DMS114 treated with DMSO at 0.1 percent for 48 hours (cell line): ENCODE measurements around the gene SYT1.

Experiments
- DNase-seq: peaks from one replicate; lab custom pipeline; 2025; ENCODE audit not compliant: unreplicated experiment; lab: John Stamatoyannopoulos, UW

SYT1 gene

DNA sequence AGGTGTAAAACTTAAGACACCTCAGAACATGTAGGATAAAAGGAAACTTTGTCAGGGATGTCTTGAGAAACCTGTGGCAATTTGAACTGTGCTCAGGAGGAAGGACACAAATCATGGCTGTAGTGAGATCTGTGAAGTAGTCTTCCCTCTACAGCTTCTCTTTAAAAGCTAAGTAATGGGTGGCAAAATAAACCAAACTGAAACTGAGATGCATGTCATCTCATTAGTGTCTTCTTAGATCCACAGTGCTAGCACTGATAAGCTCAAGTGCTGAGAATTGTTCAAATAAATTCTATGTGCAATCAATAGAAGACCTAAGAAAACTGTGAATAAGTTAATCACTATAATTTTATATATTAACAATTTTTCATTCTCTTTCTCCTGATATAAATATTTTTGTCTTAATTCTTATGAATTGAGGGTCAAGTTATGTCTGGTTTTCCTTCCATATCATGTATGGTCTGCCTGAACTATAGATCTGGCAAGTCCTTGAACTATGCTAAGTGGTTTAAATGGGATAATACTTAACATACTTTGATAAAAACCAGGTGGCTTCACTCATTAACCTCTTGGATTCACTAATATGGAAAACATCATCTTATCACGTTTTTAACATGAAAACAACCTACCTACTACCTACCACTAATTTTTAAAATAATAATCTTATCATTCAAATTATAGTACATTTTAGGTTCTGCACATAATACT is 27.2 kb downstream of the SYT1 start:
- no peak for DNase-seq

DNA sequence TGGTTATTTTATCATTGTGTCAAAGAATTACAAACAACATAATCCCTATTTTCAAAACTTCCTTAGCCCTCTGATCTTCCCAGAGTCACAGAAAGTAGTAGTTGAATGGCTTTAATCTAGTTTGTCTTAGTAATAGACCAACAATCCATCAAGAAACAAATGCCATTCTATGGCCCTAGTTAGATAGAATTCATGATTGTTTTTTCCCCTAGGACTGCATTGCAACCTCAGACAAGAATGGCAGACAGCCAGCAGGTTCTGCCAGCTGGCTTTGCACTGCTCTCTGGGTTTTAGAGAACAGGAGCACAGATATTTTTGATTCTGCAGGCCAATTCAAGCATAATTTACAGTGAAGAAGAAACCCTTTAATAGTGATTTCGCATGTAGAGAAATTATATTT is 33.8 kb downstream of the SYT1 start:
- DNase-seq: no peak

DNA sequence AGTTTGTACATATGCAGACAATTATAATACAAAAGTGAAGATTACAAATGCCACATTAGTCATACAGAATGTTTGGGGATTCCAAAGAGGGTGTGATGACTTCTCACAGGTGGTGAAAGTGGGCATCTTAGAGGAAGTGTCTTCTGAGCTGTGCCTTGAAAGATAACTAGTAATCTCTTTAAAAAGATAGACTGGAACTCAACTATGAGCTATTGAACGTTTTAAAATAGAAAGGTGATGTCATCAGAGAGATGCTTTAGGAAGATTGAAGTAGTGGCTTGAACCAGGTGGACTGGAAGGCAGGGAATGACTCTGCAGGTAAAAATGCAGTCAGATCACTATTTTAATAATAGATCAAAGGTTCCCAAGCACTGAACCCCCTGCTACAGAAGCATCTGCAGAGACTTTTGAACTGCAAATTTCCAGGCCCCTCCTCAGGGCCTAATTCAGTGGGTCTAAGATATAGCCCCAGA is 50.3 kb downstream of the SYT1 start:
- DNase-seq: no peak

DNA sequence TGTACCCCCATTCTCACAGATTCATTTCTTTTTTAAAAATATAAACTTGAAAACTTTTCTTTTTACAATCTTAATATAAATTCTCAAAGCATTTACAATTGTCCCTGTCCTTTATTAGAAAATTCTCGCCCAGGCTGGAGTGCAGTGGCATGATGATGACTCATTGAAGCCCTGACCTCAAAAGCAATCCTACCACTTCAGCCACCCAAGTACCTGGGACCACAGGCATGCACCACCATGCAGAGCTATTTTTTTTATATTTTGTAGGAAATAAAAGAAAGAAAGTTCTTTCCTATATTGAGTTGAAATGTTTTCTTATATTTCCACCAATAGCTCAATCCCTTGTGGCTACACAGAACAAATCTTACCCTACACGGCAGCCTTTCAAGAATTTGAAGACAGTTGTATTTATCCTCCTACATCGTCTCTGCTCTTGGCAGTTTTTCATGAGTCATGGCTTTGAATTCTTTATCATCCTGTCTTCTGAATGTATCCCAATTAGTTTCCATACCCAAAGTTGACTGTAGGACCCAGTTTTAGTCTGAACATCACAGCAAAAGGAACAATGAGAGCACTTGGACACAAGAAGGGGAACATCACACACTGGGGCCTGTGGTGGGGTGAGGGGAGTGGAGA is 52.4 kb downstream of the SYT1 start:
- DNase-seq: no peak

DNA sequence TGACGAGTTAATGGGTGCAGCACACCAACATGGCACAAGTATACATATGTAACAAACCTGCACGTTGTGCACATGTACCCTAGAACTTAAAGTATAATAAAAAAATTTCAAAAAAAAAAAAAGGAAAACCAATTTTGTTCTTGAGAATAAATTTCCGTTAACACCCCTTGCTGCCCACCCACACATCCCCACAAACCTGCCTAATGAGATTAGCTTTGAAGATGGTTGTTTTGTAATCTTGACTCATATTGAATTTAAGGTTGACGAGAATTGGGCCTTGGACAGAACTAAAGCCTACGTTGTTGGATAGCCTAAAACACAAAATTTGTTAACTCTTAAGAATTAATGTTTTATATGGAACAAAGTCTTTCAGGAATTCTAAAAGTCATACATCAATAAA is 52.9 kb downstream of the SYT1 start:
- no peak for DNase-seq

DNA sequence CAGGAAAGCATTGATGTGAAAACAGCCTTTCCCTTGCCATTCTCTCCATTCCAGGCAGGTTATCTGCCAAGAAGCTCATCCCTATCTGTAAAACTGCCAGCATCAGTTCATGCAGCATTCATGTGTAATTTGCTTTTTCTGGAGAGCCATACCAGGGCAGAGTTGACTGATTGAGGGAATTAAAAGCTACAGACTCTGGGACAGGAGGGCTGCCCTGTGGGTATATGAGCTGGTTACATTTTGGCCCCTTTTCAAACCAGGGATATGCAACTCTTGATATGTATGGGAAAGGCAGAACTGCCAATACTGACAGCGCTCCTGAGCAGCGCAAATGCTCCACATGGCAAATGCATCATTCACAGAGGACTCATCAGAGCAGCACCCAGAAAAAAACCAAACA is 53.7 kb downstream of the SYT1 start:
- DNase-seq: no peak

DNA sequence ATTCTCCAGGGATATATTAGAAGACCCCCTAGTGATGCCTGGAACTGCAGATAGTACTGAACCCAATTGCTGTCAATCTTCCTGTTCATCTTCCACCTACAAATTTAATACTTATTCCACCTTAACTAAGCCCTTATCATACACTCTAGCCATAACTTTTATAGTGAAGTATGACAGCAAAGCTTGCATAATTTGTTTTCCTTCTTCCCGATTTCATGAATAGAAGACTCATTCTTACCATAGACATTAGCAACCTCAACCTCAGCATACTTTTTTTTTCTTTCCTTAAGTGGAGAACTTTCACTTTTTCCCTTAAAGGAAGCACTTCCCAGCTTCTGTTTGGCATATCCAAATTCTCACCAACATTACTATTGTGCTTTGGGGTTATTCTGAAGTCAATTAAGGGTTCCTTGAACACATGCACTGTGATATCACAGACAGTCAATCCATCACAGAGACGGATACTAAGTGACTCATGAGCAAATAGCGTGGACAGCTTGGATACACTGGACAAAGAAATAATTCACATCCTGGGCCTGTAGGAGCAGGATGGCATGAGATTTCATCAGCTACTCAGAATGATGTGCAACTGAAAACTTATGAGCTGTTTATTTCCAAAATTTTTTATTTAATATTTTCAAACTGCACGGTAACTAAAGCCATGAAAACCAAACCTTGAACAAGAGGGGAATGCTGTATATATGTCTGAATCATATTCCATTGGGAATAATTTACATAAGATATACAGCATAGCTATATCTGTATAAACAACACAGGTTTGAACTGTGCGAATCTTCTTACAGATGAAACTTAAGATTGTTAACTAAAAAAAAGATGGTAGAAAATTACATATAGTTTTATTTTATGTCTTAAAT is 63.9 kb downstream of the SYT1 start:
- no peak for DNase-seq

DNA sequence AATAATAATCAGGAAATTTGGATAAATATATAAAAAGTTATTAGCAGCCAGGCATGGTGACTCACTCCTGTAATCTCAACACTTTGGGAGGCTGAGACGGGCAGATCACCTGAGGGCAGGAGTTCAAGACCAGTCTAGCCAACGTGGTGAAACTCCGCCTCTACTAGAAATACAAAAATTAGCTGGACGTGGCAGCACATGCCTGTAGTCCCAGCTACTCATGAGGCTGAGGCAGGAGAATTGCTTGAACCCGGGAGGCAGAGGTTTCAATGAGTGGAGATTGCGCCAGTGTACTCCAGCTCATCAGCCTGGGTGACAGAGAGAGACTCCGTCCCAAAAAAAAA is 64.5 kb downstream of the SYT1 start:
- no peak for DNase-seq

DNA sequence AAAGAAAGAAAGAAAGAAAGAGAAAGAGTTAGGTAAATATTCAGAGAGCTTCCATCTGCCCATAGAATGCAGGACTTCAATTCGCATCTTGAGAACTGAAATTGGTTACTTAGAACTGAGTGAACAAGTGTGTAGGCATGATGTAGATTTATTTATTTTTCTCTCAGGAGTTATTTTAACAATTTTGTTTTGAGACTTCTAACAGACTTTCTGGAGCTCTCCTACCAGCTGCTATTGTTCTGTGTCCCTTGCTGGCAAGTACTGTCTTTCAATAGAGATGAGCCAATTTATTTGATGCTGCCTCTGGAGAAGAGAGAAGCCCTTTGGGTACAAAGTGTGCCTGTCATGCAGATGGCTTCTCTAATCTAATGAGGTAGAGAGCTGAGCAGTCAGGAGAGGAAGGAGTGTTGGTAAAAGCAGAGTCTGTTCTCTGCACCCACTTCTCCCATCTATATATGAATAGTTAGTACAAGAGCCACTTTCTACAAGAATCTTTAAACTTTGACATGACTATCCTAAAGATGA is 67.0 kb downstream of the SYT1 start:
- no peak for DNase-seq

DNA sequence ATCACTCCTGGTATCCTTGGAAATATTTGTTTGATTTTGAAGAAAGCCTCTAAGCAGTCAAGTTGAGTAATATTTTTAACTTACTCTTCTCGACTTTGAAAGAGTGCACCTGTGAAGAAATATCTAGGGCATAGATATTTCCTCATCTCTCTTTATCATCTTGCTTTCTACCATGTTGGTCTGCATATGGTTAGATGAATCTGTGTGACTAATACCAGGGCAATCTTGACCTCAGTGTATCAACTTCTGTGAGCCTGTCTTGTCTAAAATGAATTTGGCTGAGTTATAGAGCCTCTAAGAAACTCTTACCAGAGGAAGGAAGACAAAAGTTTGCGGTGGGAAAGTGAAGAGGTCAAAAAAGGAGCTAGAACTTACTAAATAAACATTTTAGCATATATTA is 68.4 kb downstream of the SYT1 start:
- DNase-seq: no peak

DNA sequence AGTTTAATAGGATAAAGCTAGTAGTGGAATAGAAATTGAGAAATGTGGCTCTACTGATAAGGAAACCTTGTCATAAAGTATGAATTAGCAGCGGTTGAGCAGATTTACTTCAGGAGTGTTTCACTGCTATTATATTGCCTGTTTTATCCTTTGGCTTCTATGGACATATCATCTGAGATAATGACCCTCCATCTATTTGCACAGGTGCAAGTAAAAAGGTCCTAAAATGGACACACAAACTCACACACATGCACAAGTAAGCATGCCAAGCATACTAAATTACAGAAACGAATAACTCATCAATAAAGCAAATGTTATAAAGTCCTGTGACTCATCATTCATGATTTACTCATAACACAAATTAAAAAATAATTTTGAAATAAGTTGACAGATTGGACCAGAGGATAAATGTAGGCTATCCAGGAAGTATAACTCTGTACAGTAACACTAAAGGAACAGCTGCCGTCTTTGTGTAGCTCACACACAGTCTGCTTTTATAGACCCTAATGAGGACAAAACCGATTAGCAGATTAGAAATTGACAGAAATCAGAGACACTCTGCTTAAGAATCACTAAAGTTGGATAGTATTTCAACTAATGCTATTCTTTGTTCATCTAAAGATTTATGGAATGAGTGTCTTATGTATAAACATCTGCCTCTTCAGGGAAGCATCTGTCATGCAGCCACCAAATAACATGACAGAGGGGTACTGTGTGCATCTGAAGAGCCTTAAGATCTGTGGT is 73.9 kb downstream of the SYT1 start:
- DNase-seq: no peak

DNA sequence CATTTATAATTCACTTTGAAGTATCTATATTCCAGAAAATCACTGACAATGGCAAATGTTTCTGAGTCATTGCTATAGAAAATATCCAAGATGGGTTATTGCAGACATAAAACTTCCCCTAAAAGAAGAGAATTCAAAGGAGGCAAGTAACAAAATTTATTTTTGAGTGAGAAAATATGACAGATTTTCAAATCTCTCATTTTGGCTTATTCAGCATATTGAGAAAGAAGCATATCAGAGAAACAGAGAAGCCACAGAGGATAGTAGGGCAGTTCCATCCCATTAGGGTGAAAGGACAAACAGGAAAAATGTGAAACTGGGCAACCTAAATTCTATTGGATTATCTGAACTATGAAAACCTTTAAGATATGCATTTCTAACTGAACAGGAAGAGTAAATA is 85.0 kb downstream of the SYT1 start:
- DNase-seq: no peak

DNA sequence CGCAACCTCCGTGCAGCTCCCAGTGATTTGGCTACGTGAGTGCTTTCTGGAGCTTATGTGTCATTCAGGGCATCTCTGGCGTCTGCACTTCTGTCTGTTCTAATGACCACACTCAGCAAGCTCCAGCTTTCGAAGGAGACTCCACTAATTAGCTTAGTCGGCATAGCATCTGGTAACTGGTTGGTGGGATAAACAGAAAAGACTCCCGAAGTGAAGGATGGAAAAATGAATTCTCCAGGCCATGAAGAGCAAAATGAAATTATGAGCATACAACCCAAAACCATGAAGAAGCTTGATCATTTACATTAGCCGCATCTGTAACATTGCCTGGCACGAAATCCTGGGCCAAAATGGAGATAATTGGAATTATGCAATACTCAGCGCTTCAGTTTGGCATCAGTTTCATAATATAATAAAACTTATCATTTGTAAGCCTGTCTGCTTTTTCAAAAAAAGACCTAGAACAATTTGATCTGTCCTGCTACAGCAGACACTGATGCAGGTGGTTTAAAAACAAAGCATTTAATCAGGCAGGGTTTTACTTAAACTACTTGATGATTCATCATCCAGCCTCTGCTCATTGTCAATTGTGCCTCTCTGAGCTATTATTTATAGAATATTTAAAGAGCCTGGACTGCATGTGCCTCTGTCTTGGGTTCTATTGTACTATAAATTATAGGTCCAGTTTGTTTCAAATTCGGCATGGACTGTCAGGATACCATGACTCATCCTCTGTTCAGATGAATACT is 87.4 kb downstream of the SYT1 start:
- DNase-seq: no peak

DNA sequence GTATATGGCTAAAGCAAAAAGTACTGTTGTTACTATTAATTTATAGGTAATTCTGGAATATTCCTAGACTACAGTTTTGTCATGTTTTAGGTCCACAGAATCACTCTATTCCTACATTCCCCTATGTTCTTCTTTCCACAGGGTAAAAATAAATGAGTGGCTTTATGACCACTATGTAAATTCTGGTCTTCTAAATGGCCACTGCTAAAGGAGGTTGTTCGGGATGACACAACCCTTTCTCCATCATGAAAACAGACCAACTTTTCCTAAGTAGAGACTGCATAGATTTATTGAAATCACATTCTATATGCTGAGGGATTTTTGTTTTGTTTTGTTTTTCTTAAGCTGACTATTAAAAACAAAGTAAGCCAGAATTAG is 88.0 kb downstream of the SYT1 start:
- DNase-seq: no peak

DNA sequence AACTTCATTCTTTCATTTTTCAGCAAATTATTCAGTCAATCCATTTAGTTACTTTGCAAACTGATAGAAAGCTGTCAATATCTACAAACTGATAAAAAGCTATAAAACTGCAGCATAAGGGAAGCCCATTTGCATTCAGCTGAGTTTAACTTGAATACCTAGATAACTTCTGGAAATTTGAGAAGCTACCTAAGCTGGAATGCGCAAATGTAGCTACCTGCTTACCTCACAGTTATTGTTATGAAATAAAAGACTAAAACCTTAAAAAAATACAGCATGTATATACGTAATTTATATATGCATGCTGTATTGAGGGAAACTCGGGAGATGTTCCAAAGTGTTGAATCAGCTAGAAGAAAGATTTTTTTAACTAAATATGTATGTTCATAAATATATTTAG is 94.4 kb downstream of the SYT1 start:
- no peak for DNase-seq

DNA sequence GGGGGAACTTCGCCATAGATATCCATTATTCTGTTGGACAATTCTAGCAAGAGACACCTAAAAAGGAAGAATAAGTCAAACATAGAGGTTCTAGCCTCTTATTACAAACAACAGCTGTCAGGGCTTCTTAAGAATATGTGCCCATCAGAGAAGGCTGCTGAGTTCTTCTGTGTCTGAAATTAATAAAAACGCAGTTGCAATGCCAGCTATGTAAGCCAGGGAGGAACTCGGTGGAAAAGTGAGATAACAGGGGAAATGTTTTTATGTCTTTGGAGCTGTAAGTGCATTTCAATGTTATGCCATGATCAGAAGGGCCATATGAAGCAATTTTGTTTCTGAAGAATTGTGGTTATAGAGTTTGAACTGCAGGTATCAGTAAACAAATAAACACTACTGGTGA is 95.0 kb downstream of the SYT1 start:
- no peak for DNase-seq

DNA sequence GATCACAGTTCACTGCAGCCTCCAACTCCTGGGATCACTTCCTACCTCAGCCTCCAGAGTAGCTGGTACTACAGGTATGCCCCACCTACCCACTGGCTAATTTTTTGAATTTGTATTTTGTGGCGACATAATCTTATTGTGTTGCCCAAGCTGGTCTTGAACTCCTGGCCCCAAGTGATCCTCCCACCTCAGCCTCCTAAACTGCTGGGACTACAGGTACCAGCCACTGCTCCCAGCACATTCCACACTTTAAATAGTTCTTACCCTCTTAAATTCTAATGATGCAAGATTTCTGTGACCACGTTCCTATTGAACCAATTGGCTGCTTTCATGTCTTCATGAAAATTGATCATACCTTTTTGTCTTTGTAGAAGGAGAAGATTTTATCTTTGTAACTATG is 96.6 kb downstream of the SYT1 start:
- DNase-seq: no peak

DNA sequence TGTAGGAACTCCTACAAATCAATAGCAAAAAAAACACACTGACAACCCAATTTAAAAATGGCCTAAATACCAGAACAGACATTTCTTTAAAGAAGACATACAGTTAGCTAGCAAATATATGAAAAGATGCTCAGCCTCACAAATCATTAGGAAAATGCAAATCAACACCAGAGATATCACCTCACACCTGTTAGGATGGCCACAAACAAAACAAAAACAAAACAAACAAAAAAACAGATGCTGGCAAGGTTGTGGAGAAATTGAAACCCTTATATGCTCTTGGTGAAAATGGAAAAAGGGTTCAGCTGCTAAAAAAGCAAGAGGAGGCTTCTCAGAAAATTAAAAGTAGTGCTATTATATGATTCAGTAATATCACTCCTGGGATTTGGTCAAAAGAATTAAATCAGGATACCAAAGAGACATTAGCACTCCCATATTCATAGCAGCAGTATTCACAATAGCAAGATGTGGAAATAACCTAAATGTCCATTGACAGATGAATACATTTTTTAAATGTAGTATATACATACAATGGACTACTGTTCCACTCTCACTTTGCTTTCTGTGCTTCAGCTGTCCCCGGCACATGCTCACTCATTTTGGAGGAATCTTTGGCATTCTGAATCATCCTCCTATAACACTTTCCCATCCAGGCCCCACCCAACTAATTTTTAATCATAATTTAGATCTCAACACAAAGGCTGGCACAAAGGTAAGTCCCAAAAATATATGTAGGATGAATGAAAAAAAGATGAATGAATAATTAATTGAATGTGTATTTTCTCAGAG is 99.1 kb downstream of the SYT1 start:
- no peak for DNase-seq

DNA sequence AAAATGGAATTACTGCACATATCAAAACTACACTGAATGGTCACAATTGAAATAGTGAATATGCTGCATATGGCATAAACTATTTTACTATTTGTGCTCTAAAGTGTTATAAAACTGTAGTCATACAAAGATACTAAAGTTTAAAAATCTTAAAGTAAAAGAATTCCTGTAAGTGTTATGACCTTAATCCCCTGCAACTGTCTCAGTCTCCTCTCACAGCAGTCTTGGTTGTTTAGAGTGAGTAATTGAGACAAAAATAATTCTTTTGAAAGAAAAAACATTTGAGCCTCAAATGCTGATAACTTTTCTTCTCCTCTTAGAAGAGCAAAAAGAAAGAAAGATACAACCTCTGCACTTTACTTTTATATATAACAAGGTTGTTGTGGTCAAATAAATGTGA is 99.9 kb downstream of the SYT1 start:
- DNase-seq: no peak

DNA sequence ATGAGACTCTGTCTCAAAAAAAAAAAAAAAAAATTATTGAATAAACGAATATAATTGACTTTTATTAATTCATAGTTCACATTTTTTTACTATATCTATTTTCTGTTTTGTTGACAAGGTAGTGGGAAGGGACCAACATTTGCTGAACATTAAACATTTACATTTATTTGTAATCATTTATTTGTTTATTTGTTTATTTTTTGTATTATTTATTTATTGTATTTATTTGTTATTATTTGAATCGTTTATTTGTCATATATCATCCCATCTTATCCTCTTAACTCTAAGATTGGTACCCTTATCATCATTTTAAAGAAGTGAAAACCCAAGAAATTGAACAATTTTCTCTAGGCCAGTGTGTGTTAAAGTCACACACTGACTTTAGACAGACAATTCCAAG is 101.5 kb downstream of the SYT1 start:
- no peak for DNase-seq
